Measurements from ENCODE around the gene CDH13. TPM values are rescaled to one million over a fixed set of nuclear protein-coding genes. Genes with fewer than 3 reads are reported as not detected.

The CDH13 gene
- total RNA-seq, 1 experiment from 2014 or later = 62.5 TPM

DNA sequence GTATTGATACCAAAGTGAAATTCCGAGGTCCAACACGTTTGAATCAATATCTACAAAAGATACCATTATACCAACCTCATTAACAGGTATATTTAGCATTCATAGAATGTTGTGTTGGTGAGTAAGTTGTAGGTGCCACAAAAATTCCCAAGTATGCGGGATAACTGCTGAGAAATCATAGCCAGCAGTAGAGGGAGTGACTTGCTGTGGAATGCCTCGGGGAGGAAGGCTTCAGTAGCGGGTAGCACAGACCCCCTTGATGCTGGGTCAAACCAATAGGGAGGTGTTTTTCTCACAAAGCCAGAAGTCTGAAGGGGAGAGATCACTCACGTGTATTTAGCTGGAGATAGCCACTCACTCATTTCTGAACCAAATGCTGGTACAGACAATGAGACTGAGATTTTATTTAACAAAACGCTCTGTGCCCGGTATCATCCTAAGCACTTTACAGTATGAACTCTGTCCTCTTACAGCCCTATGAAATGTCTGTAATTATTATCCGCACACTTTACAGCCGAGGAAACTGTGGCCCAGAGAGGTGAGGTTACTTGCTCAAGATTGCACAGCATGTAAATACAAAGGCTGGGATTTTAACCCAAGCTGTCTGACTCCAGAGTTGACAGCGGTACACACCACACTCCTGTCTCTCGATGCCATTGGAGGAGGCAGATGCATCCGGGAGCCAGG, 1204.1 kb downstream of the CDH13 start:
- DNase-seq (ENCODE audit: low read depth in 1 of 2, low spot score in 2 of 2) = no peak
- no peaks in the 10 kb centered on the region for H3K9me3 ChIP-seq (replicated peaks)
- no peak overlapping the region for H3K4me3 ChIP-seq
- H3K4me1 ChIP-seq (replicated peaks) = peaks cover 10% of the 10 kb centered on the region
- no peak overlapping the region for H3K27ac ChIP-seq
- no peaks in the 10 kb centered on the region for H3K27me3 ChIP-seq (replicated peaks)
- no peaks in the 10 kb centered on the region for H3K36me3 ChIP-seq

DNA sequence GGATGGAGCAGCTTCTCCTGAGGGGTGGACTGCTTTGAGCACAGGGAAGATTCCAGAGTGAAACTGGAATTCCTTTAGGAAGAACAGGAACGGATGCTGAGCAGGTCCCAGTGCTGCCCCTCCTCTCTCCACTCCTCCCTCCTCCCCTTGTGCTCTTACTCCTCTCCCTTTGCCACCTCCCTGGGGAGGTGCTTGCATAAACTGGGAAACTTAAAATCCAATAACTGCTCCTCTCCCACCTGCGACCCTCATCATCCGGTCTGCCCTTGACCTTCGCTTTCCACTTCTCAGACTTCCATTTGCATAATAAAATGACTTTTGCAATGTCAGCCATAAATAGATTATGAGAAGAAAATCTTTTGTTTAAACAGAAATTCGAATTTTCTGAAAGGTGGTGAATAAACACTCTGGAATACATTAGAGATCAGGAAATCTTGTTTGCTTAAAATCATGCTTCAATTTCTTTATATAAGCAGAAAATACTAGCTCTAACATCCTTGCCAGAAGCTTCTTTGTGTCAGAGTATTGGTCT, 1204.8 kb downstream of the CDH13 start:
- Histone ChIP-seq H3K36me3 (no peaks in the 10 kb centered on the region), H3K4me3 (no peak overlapping the region), H3K27ac (no peak overlapping the region), H3K9me3 (replicated peaks) (no peaks in the 10 kb centered on the region), H3K27me3 (replicated peaks) (no peaks in the 10 kb centered on the region), H3K4me1 (replicated peaks) (peaks cover 14% of the 10 kb centered on the region)
- DNase-seq (ENCODE audit: low read depth in 1 of 2, low spot score in 2 of 2) = no peak

DNA sequence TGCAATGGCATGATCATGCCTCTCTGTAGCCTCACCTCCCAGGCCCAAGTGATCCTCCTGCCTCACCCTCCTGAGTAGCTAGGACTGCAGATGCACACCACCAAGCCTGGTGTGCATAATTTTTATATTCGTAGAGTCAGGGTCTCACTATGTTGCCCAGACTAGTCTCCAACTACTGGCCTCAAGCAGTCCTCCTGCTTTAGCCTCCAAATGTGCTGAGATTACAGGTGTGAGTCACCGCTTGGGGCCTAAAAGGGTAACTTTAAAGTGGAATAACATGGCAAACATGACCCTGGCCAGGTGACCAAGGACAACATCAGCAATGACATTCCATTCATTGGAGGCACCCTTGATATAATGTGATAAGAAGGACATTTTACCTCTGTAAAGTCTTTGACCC, 1207.2 kb downstream of the CDH13 start:
- Histone ChIP-seq H3K9me3 (replicated peaks) (no peaks in the 10 kb centered on the region), H3K4me1 (replicated peaks) (peaks cover 14% of the 10 kb centered on the region), H3K27ac (no peak overlapping the region), H3K36me3 (no peaks in the 10 kb centered on the region), H3K4me3 (no peak overlapping the region), H3K27me3 (replicated peaks) (no peaks in the 10 kb centered on the region)
- no peak for DNase-seq (ENCODE audit: low read depth in 1 of 2, low spot score in 2 of 2)

DNA sequence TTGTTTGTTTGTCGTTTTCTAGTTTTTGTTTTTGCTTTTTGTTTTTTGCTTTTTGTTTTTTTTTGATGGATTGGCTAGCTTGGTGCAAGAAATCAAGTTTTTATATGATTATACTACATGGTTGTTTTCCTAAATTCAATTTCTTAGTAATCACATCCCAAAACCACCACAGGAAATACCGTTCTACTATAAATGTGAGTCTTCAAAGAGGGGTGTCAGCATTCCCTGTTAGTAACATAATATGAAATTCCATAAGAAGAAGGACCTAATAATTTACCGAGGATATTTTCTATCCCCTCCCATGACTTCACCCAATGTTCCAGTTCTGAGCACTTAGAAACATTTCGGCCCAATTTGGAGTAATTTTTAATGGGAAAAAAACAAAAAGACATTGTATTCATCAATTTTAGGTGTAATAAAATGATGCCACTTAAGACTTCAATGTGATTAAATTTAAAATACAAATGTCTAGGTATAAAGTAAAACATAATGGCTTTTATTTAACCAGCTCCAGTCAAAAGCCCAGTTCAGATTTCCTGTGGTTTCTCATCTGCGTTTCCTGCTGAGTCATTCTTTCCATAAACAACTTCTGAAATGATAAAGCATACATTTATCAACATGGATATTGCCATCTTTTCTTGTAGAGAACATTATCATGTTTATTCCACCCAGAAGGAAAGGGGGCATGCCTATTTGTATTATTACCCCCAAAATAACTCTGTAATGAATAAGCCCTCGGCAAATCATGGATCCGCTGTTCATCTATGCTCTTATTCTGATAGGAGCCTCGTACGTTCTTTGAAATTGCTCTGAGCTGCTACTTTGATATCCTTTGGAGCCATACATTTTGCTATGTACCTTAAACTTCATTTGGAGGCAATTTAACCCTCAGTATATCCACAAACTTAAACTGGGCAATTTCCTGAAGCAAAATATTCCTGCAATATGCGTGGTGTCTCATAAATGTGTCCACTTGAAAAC, 1209.1 kb downstream of the CDH13 start:
- peaks cover 14% of the 10 kb centered on the region for H3K4me1 ChIP-seq (replicated peaks)
- no peaks in the 10 kb centered on the region for H3K36me3 ChIP-seq
- H3K9me3 ChIP-seq (replicated peaks) = no peaks in the 10 kb centered on the region
- peak overlapping the region; percentile 33 for H3K27ac ChIP-seq
- DNase-seq (ENCODE audit: low read depth in 1 of 2, low spot score in 2 of 2) = peak in 1 of 2 experiments; percentile 46
- H3K4me3 ChIP-seq = no peak overlapping the region
- H3K27me3 ChIP-seq (replicated peaks) = no peaks in the 10 kb centered on the region

DNA sequence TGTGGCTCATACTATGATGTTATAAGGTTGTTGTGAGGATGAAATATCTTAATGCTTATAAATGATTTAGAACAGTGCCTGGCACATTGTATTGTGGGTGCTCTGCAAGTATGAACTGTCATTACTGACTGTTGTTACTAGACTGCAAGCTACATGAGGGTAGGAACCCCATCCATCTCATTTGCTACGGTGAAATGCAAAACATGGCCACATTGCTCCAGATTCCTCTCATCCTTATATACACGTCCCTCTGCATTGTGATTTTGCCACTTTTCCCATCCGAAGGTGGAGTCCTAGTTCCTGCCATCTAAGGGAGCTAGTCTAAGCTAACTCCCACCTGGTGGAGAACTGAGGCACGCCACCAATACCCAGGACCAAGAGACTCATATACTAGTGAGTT, 1210.8 kb downstream of the CDH13 start:
- DNase-seq (ENCODE audit: low read depth in 1 of 2, low spot score in 2 of 2) = no peak
- Histone ChIP-seq H3K9me3 (replicated peaks) (no peaks in the 10 kb centered on the region), H3K4me1 (replicated peaks) (peaks cover 14% of the 10 kb centered on the region), H3K27ac (no peak overlapping the region), H3K36me3 (no peaks in the 10 kb centered on the region), H3K4me3 (no peak overlapping the region), H3K27me3 (replicated peaks) (no peaks in the 10 kb centered on the region)

DNA sequence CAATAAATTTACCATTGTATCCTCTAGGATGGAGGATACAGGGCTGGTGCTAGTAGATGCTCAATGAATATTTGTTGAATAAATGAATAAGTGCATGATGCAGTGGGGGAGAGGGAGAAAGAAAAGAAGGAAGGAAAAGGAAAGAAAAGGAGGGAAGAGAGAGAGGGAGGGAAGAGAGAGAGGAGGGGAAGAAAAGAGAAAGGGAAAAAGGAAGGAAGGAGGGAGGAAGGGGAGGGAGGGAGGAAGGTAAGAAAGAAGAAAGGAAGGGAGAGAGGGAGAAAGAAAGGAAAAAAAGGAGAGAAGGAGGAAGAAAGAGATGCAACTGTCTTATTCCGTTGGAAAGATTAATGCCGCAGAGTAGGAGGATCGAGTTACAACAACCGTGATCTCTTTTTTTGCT, 1211.4 kb downstream of the CDH13 start:
- Histone ChIP-seq H3K4me3 (no peak overlapping the region), H3K27ac (no peak overlapping the region), H3K36me3 (no peaks in the 10 kb centered on the region), H3K27me3 (replicated peaks) (no peaks in the 10 kb centered on the region), H3K4me1 (replicated peaks) (peaks cover 14% of the 10 kb centered on the region), H3K9me3 (replicated peaks) (no peaks in the 10 kb centered on the region)
- DNase-seq (ENCODE audit: low read depth in 1 of 2, low spot score in 2 of 2) = no peak

DNA sequence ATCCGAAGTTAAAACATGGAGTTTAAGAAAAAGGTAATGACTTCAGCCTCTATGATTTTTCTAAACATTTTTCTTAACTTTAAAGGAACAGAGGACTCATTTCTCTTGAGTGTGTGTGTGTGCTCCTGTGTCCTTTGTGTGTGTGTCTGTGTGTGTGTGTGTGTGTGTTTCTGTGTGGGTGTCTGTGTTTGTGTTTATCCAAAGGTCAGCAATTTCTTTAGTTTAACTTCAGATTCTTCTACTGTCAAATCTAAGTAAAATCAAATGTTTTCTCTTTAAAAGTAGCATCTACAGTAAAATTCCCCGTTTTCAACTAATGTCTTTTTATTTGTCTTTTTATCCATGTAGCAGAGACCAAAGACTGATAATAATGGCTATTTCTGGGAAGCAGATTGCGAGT, 1212.8 kb downstream of the CDH13 start:
- no peaks in the 10 kb centered on the region for H3K36me3 ChIP-seq
- H3K27ac ChIP-seq = no peak overlapping the region
- no peaks in the 10 kb centered on the region for H3K27me3 ChIP-seq (replicated peaks)
- H3K4me1 ChIP-seq (replicated peaks) = peaks cover 14% of the 10 kb centered on the region
- no peak overlapping the region for H3K4me3 ChIP-seq
- DNase-seq (ENCODE audit: low read depth in 1 of 2, low spot score in 2 of 2) = no peak
- H3K9me3 ChIP-seq (replicated peaks) = no peaks in the 10 kb centered on the region

DNA sequence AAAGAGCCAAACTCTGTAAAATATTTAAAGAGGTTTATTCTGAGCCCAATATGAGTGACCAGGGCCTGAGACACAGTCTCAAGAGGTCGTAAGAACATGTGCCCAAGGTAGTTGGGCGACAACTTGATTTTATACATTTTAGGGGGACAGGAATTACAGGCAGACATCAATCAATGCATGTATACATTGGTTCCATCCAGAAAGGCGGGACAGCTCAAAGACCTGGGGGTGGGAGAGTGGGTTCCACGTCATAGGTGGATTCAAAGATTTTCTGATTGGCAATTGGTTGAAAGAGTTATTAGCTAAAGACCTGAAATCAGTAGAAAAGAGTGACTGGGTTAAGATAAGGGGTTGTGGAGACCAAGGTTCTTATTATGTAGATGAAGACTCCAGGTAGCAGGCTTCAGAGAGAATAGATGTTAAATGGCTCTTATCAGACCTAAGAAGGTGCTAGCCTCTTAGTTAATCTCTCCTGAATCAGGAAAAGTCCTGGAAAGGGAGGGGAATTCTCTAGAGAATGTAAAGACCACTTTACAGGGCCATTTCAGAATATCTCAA, 1213.4 kb downstream of the CDH13 start:
- H3K9me3 ChIP-seq (replicated peaks) = no peaks in the 10 kb centered on the region
- H3K36me3 ChIP-seq = no peaks in the 10 kb centered on the region
- H3K27me3 ChIP-seq (replicated peaks) = no peaks in the 10 kb centered on the region
- DNase-seq (ENCODE audit: low read depth in 1 of 2, low spot score in 2 of 2) = no peak
- no peak overlapping the region for H3K4me3 ChIP-seq
- H3K4me1 ChIP-seq (replicated peaks) = peaks cover 13% of the 10 kb centered on the region
- no peak overlapping the region for H3K27ac ChIP-seq

DNA sequence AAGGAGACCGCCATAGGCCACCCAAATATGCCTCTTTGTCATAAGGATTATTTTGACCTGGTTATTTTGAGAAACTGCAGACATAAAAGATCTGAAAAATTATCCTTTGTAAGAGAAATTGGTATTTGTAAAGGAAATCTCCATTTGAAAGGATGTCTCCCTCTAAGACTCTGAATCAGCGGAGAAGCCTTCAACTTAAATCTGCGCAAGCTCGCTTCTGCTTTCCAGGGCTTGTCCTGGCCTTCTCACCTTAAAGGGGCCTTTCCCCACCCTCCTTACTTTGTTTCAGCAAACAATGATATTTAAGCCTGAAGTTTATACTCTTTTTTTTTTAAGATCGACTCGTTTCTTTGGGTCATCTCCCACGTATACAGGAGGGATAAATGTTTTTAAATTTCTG, 1215.5 kb downstream of the CDH13 start:
- no peaks in the 10 kb centered on the region for H3K27me3 ChIP-seq (replicated peaks)
- no peak overlapping the region for H3K4me3 ChIP-seq
- no peaks in the 10 kb centered on the region for H3K4me1 ChIP-seq (replicated peaks)
- H3K36me3 ChIP-seq = no peaks in the 10 kb centered on the region
- no peak for DNase-seq (ENCODE audit: low read depth in 1 of 2, low spot score in 2 of 2)
- no peak overlapping the region for H3K27ac ChIP-seq
- H3K9me3 ChIP-seq (replicated peaks) = no peaks in the 10 kb centered on the region

DNA sequence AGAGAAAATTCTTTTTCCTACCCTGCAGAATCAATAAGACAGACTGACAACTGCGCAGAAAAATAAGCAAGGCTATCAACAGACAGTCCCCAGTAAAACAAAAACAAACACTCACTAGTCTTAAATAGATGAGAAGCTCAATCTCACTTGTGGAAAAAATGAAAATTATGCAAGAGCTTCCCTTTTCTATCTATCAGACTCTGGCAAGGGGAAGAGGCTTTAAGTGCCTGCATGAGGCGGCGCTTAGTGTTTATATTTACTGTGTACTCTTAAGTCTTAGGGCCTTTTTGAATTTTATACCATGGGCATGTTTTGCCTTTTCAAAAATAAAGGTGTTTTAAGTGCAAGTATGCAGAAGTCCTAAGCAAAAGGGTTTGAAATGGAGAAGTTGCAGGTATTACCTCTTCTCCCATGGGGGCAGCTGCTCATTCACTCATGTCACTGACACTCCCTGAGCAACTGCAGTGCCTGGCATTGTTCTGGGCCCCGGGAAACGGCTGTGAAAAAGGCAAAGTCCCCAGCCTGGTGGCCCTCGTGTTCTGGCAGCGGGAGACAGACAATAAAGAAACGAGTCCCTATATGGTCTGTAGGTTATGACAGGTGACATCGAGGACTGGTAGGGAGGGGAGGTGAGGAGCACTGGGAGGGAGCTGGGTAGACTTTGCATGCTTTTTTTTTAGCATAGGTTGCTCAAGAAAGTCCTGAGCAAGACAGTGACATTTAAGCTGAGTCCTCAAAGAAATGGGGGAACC, 1216.2 kb downstream of the CDH13 start:
- Histone ChIP-seq H3K4me1 (replicated peaks) (no peaks in the 10 kb centered on the region), H3K36me3 (no peaks in the 10 kb centered on the region), H3K27me3 (replicated peaks) (no peaks in the 10 kb centered on the region), H3K9me3 (replicated peaks) (no peaks in the 10 kb centered on the region), H3K4me3 (no peak overlapping the region), H3K27ac (no peak overlapping the region)
- DNase-seq (ENCODE audit: low read depth in 1 of 2, low spot score in 2 of 2) = no peak

DNA sequence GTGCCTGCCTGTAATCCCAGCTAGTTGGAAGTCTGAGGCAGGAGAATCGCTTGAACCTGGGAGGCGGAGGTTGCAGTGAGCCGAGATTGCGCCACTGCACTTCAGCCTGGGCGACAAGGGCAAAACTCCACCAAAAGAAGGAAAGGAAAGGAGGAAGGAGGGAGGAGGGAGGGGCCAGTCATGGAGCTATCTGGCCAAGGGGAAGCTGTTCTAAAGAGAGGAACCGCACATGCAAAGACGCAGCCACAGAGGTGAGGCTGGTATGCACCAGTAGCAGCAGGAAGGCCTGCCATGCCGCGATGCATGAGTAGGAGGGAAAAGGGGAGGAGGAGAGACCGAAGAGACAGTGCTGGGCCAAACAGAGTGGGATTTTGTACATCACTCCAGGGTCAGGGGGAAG, 1216.9 kb downstream of the CDH13 start:
- Histone ChIP-seq H3K27me3 (replicated peaks) (no peaks in the 10 kb centered on the region), H3K9me3 (replicated peaks) (no peaks in the 10 kb centered on the region), H3K4me3 (no peak overlapping the region), H3K36me3 (no peaks in the 10 kb centered on the region), H3K27ac (no peak overlapping the region), H3K4me1 (replicated peaks) (no peaks in the 10 kb centered on the region)
- DNase-seq (ENCODE audit: low read depth in 1 of 2, low spot score in 2 of 2) = no peak

DNA sequence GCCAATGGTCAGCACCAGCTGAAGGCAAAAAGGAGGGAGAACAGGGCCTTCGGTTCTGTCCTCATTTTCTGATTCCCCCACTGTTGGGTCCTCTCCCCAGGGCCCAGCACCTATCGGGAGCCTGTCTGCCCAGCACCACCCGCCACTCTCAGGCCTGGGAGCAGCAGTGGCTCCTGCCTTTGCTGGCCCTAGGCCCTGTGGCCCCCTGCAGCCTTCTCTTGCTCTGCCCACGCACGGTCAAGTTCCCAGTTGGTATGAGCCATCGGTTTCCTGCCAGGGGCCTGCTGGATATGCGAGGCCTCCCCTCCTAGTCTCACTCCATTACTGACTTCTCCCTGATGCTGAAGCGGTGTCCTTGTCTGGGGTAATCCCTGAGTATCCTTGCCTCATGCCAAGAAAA, 1218.5 kb downstream of the CDH13 start:
- Histone ChIP-seq H3K27me3 (replicated peaks) (no peaks in the 10 kb centered on the region; the same call in 1 of the 2 replicates), H3K36me3 (no peaks in the 10 kb centered on the region), H3K4me1 (replicated peaks) (no peaks in the 10 kb centered on the region), H3K27ac (no peak overlapping the region), H3K4me3 (no peak overlapping the region), H3K9me3 (replicated peaks) (no peaks in the 10 kb centered on the region)
- DNase-seq (ENCODE audit: low read depth in 1 of 2, low spot score in 2 of 2) = no peak

All from SJSA1 (cell line).